Peyer's patch (tissue), 4 donors: ENCODE measurements around the gene FAM199X. TPM values are rescaled to one million over a fixed set of nuclear protein-coding genes. Genes with fewer than 3 reads are reported as not detected.

Experiments
- DNase-seq, 3 donors: peaks; one replicate each; pipeline ENCODE4 v3.0.0-alpha.2; 2017 to 2019
- H3K27ac ChIP-seq, 4 donors: fragments of 200-600 bp; sonication (generic); one replicate each; pipeline ENCODE4 v1.5.1; 2016 to 2019
- H3K27me3 ChIP-seq, 2 donors: fragments of 200-600 bp; sonication (generic); one replicate each; pipeline ENCODE4 v1.5.1; 2019
- H3K36me3 ChIP-seq, 3 donors: fragments of 200-600 bp; sonication (generic); one replicate each; pipeline ENCODE4 v1.5.1; 2016 to 2019
- H3K4me1 ChIP-seq, 4 donors: fragments of 200-600 bp; sonication (generic); one replicate each; pipeline ENCODE4 v1.5.1; 2016 to 2019
- H3K4me3 ChIP-seq, 4 donors: fragments of 200-600 bp; sonication (generic); 1 replicate in 3 of 4; 2 replicates in 1 of 4; pipeline ENCODE4 v1.5.1; 2016 to 2019; ENCODE audit warnings: mild to moderate bottlenecking in 1 of 4
- H3K9me3 ChIP-seq, 4 donors: fragments of 200-600 bp; sonication (generic); one replicate each; pipeline ENCODE4 v1.5.1; 2016 to 2019; ENCODE audit warnings: mild to moderate bottlenecking in 1 of 4
- CTCF ChIP-seq, 6 experiments: fragments of 450-650 bp in 4 of 6; fragments of 200-600 bp in 2 of 6; sonication (generic) in 1 of 6; IDR thresholded peaks; one replicate each; pipeline ENCODE4 v1.5.1; 2017 to 2019; ENCODE audit warnings: antibody characterized with exemption in 6 of 6, mild to moderate bottlenecking in 3 of 6, moderate library complexity in 1 of 6
- POLR2A ChIP-seq, 2 donors: fragments of 450-650 bp; IDR thresholded peaks; one replicate each; pipeline ENCODE4 v1.5.1; 2017; ENCODE audit warnings: antibody characterized with exemption in 2 of 2, mild to moderate bottlenecking in 2 of 2, moderate library complexity in 2 of 2
- total RNA-seq, 4 donors: library from RNA; depleted of rRNA; stranded (reverse); fragments of >200 nt; gene quantifications; one replicate each; pipeline ENCODE4 v1.1.0, GENCODE V29; 2016

The FAM199X gene
- total RNA-seq, 4 donors from 2014 or later: 9.1 to 17.9 (median 13.8) TPM

GRCh38 chrX:104172121-104172520 is 5.9 kb downstream of the FAM199X start:
- Histone ChIP-seq H3K4me1 (peaks cover 0 to 14% (median 0%) of the 10 kb centered on the region in 4 donors), H3K9me3 (no peaks in the 10 kb centered on the region), H3K27ac (no peak overlapping the region), H3K27me3 (no peaks in the 10 kb centered on the region), H3K36me3 (no peaks in the 10 kb centered on the region), H3K4me3 (no peak overlapping the region)
- TF ChIP-seq POLR2A (IDR thresholded peaks at IDR 0.05) (no peak), CTCF (IDR thresholded peaks at IDR 0.05) (no peak)
- no peak for DNase-seq

GRCh38 chrX:104172788-104173187 is 6.5 kb downstream of the FAM199X start:
- no peak for DNase-seq
- no peak overlapping the region for H3K27ac ChIP-seq
- TF ChIP-seq CTCF (IDR thresholded peaks at IDR 0.05) (no peak), POLR2A (IDR thresholded peaks at IDR 0.05) (no peak)
- H3K36me3 ChIP-seq: no peaks in the 10 kb centered on the region
- H3K4me1 ChIP-seq: peaks cover 0 to 8% (median 0%) of the 10 kb centered on the region in 4 donors
- H3K27me3 ChIP-seq: no peaks in the 10 kb centered on the region
- H3K9me3 ChIP-seq: no peaks in the 10 kb centered on the region
- no peak overlapping the region for H3K4me3 ChIP-seq

GRCh38 chrX:104173841-104174240 is 7.6 kb downstream of the FAM199X start:
- H3K27me3 ChIP-seq: no peaks in the 10 kb centered on the region
- H3K9me3 ChIP-seq: no peaks in the 10 kb centered on the region
- no peaks in the 10 kb centered on the region for H3K4me1 ChIP-seq
- DNase-seq: no peak
- H3K4me3 ChIP-seq: no peak overlapping the region
- TF ChIP-seq CTCF (IDR thresholded peaks at IDR 0.05): no peak
- no peak for TF ChIP-seq POLR2A (IDR thresholded peaks at IDR 0.05)
- peaks cover 0 to 4% (median 0%) of the 10 kb centered on the region in 3 donors for H3K36me3 ChIP-seq
- no peak overlapping the region for H3K27ac ChIP-seq

- no peaks in the 10 kb centered on the region for H3K27me3 ChIP-seq
- H3K4me1 ChIP-seq: no peaks in the 10 kb centered on the region
- H3K9me3 ChIP-seq: no peaks in the 10 kb centered on the region
- TF ChIP-seq CTCF (IDR thresholded peaks at IDR 0.05) (no peak), POLR2A (IDR thresholded peaks at IDR 0.05) (no peak)
- no peak for DNase-seq
- H3K36me3 ChIP-seq: peaks cover 0 to 26% (median 0%) of the 10 kb centered on the region in 3 donors
- no peak overlapping the region for H3K27ac ChIP-seq
- H3K4me3 ChIP-seq: no peak overlapping the region
Observed at GRCh38 chrX:104183685-104184084, 17.4 kb downstream of the FAM199X start.

GRCh38 chrX:104187931-104188330 is 21.7 kb downstream of the FAM199X start:
- Histone ChIP-seq H3K9me3 (no peaks in the 10 kb centered on the region), H3K27me3 (no peaks in the 10 kb centered on the region)

More at GRCh38 chrX:104187931-104188330, 21.7 kb downstream of the FAM199X start:
- Histone ChIP-seq H3K4me1 (no peaks in the 10 kb centered on the region), H3K36me3 (peaks cover 0 to 48% (median 0%) of the 10 kb centered on the region in 3 donors), H3K4me3 (no peak overlapping the region), H3K27ac (no peak overlapping the region)
- no peak for DNase-seq
- TF ChIP-seq CTCF (IDR thresholded peaks at IDR 0.05): no peak
- TF ChIP-seq POLR2A (IDR thresholded peaks at IDR 0.05): no peak
